DND-41 (cell line): ENCODE results near the gene ALDH1L1.

Source experiments
- ATAC-seq: fragments of 200-7000 bp; cut with Tn5 transposase; 3 replicates; pipeline ENCODE4 v1.9.1; 2021; ENCODE audit warnings: low read depth; ENCODE audit not compliant: insufficient read depth
- DNase-seq: peaks from one replicate; pipeline ENCODE4 v3.0.0-alpha.2; 2020
- H2AFZ ChIP-seq: 2 replicates; pipeline ENCODE4 v1.6.0; 2012; ENCODE audit warnings: low read depth, low read length
- H3K27ac ChIP-seq: 2 replicates; pipeline ENCODE4 v1.5.1; 2012; ENCODE audit warnings: low read length, inconsistent platforms
- H3K27me3 ChIP-seq: fragments of 200-600 bp; sonication (generic); 2 replicates; pipeline ENCODE4 v1.6.0; 2012; ENCODE audit warnings: low read length, mild to moderate bottlenecking, inconsistent platforms; ENCODE audit not compliant: insufficient read depth, poor library complexity
- H3K36me3 ChIP-seq: 2 replicates; pipeline ENCODE4 v1.5.1; 2012; ENCODE audit warnings: low read length, inconsistent platforms; ENCODE audit not compliant: insufficient read depth
- H3K4me1 ChIP-seq: 2 replicates; pipeline ENCODE4 v1.5.1; 2012; ENCODE audit warnings: mild to moderate bottlenecking, low read length; ENCODE audit not compliant: insufficient read depth
- H3K4me2 ChIP-seq: 2 replicates; pipeline ENCODE4 v1.6.0; 2012; ENCODE audit warnings: mild to moderate bottlenecking, moderate library complexity, low read length, inconsistent platforms; ENCODE audit not compliant: insufficient read depth
- H3K4me3 ChIP-seq, 2 experiments: fragments of 200-600 bp in 1 of 2; shearing (Covaris generic) in 1 of 2; 2 replicates each; pipeline ENCODE4 v1.5.1; 2012 to 2016; ENCODE audit warnings: inconsistent platforms in 2 of 2, low read length in 2 of 2, mild to moderate bottlenecking in 2 of 2, low read depth in 1 of 2, moderate library complexity in 1 of 2
- H3K79me2 ChIP-seq: 2 replicates; pipeline ENCODE4 v1.6.0; 2012; ENCODE audit warnings: low read length, inconsistent platforms; ENCODE audit not compliant: insufficient read depth
- H3K9ac ChIP-seq: 2 replicates; pipeline ENCODE4 v1.6.0; 2012; ENCODE audit warnings: low read depth, mild to moderate bottlenecking, inconsistent platforms, low read length, moderate library complexity
- H3K9me3 ChIP-seq: 2 replicates; pipeline ENCODE4 v1.5.1; 2012; ENCODE audit warnings: low read length, moderate library complexity, mild to moderate bottlenecking, inconsistent platforms; ENCODE audit not compliant: insufficient read depth, severe bottlenecking
- H4K20me1 ChIP-seq: 2 replicates; pipeline ENCODE4 v1.6.0; 2012; ENCODE audit warnings: low read length; ENCODE audit not compliant: insufficient read depth
- CTCF ChIP-seq: IDR thresholded peaks from 2 replicates; pipeline ENCODE4 v1.5.1; 2012; ENCODE audit warnings: borderline replicate concordance, low read length, moderate library complexity, mild to moderate bottlenecking; ENCODE audit not compliant: poor library complexity, severe bottlenecking; ENCODE audit errors: extremely low read depth
- EZH2 ChIP-seq: IDR thresholded peaks from 3 replicates; pipeline ENCODE4 v1.6.1; 2012; ENCODE audit warnings: borderline replicate concordance, low read depth, mild to moderate bottlenecking, moderate library complexity, low read length, inconsistent platforms; ENCODE audit not compliant: severe bottlenecking

ALDH1L1 gene

GRCh38 chr3:126126811-126127431, 53.5 kb downstream of the ALDH1L1 start:
- TF ChIP-seq EZH2, result no peak
- no peak for TF ChIP-seq CTCF
- Histone ChIP-seq H3K79me2 (no peaks in the 10 kb centered on the region), H2AFZ (no peak overlapping the region), H3K36me3 (no peaks in the 10 kb centered on the region), H4K20me1 (no peaks in the 10 kb centered on the region), H3K4me3 (no peak overlapping the region), H3K27ac (no peak overlapping the region), H3K9ac (no peak overlapping the region), H3K4me2 (no peak overlapping the region), H3K4me1 (no peaks in the 10 kb centered on the region), H3K9me3 (no peaks in the 10 kb centered on the region), H3K27me3 (peaks cover 2% of the 10 kb centered on the region)
- DNase-seq (no peak), ATAC-seq (no peak)

GRCh38 chr3:126126286-126126685, 54.1 kb downstream of the ALDH1L1 start:
- no peak overlapping the region for H2AFZ ChIP-seq
- H3K4me3 ChIP-seq, result no peak overlapping the region
- H3K9ac ChIP-seq, result no peak overlapping the region
- no peaks in the 10 kb centered on the region for H3K4me1 ChIP-seq
- H3K79me2 ChIP-seq, result no peaks in the 10 kb centered on the region
- H4K20me1 ChIP-seq, result no peaks in the 10 kb centered on the region
- ATAC-seq (no peak), DNase-seq (no peak)
- H3K27me3 ChIP-seq, result peaks cover 5% of the 10 kb centered on the region
- H3K9me3 ChIP-seq, result no peaks in the 10 kb centered on the region
- TF ChIP-seq CTCF (no peak), EZH2 (no peak)
- H3K4me2 ChIP-seq, result no peak overlapping the region
- no peaks in the 10 kb centered on the region for H3K36me3 ChIP-seq
- H3K27ac ChIP-seq, result no peak overlapping the region

GRCh38 chr3:126125781-126126251, 54.6 kb downstream of the ALDH1L1 start:
- Histone ChIP-seq H3K4me2 (no peak overlapping the region), H4K20me1 (no peaks in the 10 kb centered on the region), H3K27me3 (peaks cover 8% of the 10 kb centered on the region), H3K27ac (no peak overlapping the region), H3K4me3 (no peak overlapping the region), H3K36me3 (no peaks in the 10 kb centered on the region), H3K9ac (no peak overlapping the region), H3K9me3 (no peaks in the 10 kb centered on the region), H3K79me2 (no peaks in the 10 kb centered on the region), H2AFZ (no peak overlapping the region), H3K4me1 (no peaks in the 10 kb centered on the region)
- no peak for DNase-seq
- no peak for ATAC-seq
- TF ChIP-seq CTCF, result no peak
- TF ChIP-seq EZH2, result no peak
